Measurements from ENCODE around the gene LRRC9. TPM values are rescaled to one million over a fixed set of nuclear protein-coding genes. Genes with fewer than 3 reads are reported as not detected.

LRRC9 gene
- total and polyA plus RNA-seq, 10 of the 15 experiments (the other 5 are each of a cell fraction or from before 2014, with no cell fraction given), result not detected

DNA sequence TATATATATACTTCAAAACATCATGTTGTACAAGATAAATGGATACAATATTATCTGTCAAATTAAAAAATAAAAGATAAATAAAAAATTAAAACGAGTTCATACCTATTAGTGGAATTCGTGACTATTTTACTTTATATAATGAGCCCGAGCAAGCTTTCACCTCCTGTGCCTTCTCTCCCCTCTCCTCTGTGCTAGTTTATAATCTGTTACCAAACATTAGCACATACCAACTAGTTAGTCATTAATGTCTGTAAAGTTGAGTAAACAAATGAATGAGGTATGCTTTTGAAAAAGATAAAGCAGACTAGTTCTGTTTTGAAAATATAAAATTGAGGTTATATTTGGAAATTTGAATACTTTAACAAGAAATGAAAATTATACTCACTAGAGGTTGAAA lies 84.0 kb downstream of the LRRC9 start:
- Histone ChIP-seq H3K79me2 (ENCODE audit: control insufficient read depth, insufficient read depth, low read length) (no peaks in the 10 kb centered on the region), H3K9me3 (replicated peaks; ENCODE audit: control insufficient read depth, insufficient read depth, low read length) (no peaks in the 10 kb centered on the region), H4K20me1 (ENCODE audit: control insufficient read depth, insufficient read depth) (no peaks in the 10 kb centered on the region), H3K27me3 (replicated peaks in 1 of 2; ENCODE audit: control insufficient read depth in 2 of 2, insufficient read depth in 2 of 2, low read length in 1 of 2) (no peaks in the 10 kb centered on the region), H3K27ac (ENCODE audit: control insufficient read depth, insufficient read depth) (no peak overlapping the region), H2AFZ (ENCODE audit: control insufficient read depth, low read depth, low read length) (no peak overlapping the region), H3K4me3 (no peak overlapping the region), H3K4me1 (ENCODE audit: control insufficient read depth, insufficient read depth, low read length) (no peaks in the 10 kb centered on the region), H3K9ac (ENCODE audit: control insufficient read depth, insufficient read depth, low read length) (no peak overlapping the region), H3K36me3 (ENCODE audit: control insufficient read depth in 2 of 2, insufficient read depth in 2 of 2, low read length in 1 of 2) (no peaks in the 10 kb centered on the region), H3K4me2 (ENCODE audit: control insufficient read depth, insufficient read depth) (no peak overlapping the region)
- ChIA-PET RAD21 (ENCODE audit: unreplicated experiment) (interaction anchor here (1.6 kb wide), 1 partner anchor 180 kb away, joined by 3 read pairs; no protein-coding TSS in a partner anchor), POLR2A (no interaction called here), CTCF (interaction anchor here (1.8 kb wide), 1 partner anchor 39 kb away, joined by 4 read pairs; no protein-coding TSS in a partner anchor), SMC1A (ENCODE audit: uncharacterized antibody, unreplicated experiment) (interaction anchor here (0.6 to 1.2 kb wide), 2 partner anchors 39 to 46 kb away, joined by 3 read pairs; no protein-coding TSS in a partner anchor)
- ATAC-seq, result no peak
- TF ChIP-seq, protein P1, sequence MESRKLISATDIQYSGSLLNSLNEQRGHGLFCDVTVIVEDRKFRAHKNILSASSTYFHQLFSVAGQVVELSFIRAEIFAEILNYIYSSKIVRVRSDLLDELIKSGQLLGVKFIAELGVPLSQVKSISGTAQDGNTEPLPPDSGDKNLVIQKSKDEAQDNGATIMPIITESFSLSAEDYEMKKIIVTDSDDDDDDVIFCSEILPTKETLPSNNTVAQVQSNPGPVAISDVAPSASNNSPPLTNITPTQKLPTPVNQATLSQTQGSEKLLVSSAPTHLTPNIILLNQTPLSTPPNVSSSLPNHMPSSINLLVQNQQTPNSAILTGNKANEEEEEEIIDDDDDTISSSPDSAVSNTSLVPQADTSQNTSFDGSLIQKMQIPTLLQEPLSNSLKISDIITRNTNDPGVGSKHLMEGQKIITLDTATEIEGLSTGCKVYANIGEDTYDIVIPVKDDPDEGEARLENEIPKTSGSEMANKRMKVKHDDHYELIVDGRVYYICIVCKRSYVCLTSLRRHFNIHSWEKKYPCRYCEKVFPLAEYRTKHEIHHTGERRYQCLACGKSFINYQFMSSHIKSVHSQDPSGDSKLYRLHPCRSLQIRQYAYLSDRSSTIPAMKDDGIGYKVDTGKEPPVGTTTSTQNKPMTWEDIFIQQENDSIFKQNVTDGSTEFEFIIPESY (IDR thresholded peaks at IDR 0.05), result no peak
- TF ChIP-seq ZBTB4 (CRISPR knock-in tag; IDR thresholded peaks at IDR 0.05) (no peak), TAF1 (IDR thresholded peaks at IDR 0.05; ENCODE audit: borderline replicate concordance, low read depth, low read length) (no peak), NR2C2 (IDR thresholded peaks at IDR 0.05; ENCODE audit: borderline replicate concordance, control insufficient read depth, insufficient read length, low read depth) (no peak), SMC3 (IDR thresholded peaks at IDR 0.05; ENCODE audit: borderline replicate concordance, low read length) (no peak), KAT2A (conservative IDR thresholded peaks at IDR 0.05; ENCODE audit: control insufficient read depth, low read depth, low read length) (no peak), CBX3 (IDR thresholded peaks at IDR 0.05; ENCODE audit: borderline replicate concordance, low read depth) (no peak), POU2F2 (IDR thresholded peaks at IDR 0.05; ENCODE audit: borderline replicate concordance, low read depth, low read length) (no peak), TBL1XR1 (IDR thresholded peaks at IDR 0.05; ENCODE audit: low read depth, low read length) (no peak), PAX8 (IDR thresholded peaks at IDR 0.05) (no peak), EP300 (IDR thresholded peaks at IDR 0.05; ENCODE audit: borderline replicate concordance in 1 of 2, control insufficient read depth in 1 of 2, low read depth in 2 of 2, low read length in 2 of 2) (no peak), JUNB (IDR thresholded peaks at IDR 0.05) (no peak), STAT3 (IDR thresholded peaks at IDR 0.05; ENCODE audit: low read depth, low read length) (no peak), NR2F1 (conservative IDR thresholded peaks at IDR 0.05) (no peak)
- FAIRE-seq, result no peak
- in situ Hi-C loops (cut with MboI) (no loop called here), intact Hi-C loops (cut with micrococcal nuclease; ENCODE audit: unreplicated experiment) (no loop called here)
- WGBS (ENCODE audit: insufficient coverage, insufficient replicate concordance, low lambda C conversion rate, missing lambda C conversion rate), result 0% methylated on average over 3 of the region's 3 CpGs
- no peak for DNase-seq (ENCODE audit: low read depth, low spot score)
- BruUV-seq (replicated peaks), result no TSS peak
